HG03045 (cell line): Measurements from ENCODE around the gene PRX.
"Not testable (repeated sequence)": the region's sequence is repeated elsewhere in the genome, so short reads cannot be mapped to it uniquely, and the experiment has no call there.

Experiments used
- ATAC-seq: cut with Tn5 transposase; IDR thresholded peaks from one replicate; pipeline ENCODE4 v1.9.1; 2021; ENCODE audit warnings: mild to moderate bottlenecking, moderate library complexity; ENCODE audit not compliant: unreplicated experiment

The PRX gene

DNA sequence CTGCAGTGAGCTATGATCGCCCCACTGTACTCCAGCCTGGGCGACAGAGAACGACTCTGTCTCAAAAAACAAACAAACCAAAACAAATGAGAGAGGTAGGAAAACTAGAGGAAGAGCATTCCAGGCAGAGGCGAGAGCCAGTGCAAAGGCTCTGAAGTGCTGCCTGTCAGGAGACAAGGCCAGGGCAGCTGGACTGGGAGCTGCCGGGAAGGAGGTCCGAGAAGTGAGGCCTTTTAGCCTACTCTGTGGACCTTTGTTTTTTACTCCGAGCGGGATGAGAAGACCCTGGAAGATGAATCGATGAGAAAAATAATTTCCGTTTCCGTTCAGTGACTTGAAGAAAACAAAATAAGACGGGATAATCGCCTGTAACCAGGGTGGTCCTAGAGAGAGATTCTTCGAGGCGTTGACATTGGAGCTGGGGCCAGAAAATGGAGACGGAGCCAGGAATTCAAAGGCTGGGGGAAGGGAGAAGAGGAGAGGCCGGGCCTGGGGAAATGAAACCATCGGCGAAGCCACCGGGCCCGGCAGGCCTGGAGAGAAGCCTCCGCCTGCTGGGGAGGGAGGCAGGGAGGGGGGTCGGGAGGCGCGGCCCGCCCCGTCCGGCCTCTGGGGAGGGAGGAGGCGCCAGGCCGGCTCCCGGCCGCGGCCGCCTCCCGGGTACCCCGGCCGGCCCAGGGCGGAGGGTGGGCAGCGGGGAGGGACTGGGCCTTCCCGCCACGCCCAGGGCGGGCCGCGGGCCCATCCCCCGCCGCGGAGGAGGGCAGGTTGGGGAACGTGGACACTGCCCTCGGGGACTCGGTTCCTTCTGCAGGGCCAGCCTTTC is 20.4 kb upstream of the PRX start:
- peak; percentile 54 for ATAC-seq

DNA sequence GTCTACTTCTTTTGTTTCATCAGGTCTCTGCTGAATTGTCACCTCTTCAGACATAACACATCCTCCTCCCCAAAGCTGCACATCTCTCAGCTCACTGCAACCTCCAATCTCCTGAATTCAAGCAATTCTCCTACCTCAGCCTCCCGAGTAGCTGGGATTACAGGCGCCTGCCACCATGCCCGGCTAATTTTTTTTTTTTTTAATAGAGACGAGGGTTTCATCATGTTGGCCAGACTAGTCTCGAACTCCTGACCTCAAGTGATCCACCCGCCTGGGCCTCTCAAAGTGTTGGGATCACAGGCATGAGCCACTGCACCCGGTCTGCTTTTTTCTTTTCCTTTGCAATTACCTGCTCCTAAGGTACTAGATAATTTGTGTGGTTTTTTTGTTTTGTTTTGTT is 19.6 kb upstream of the PRX start:
- not testable (repeated sequence) for ATAC-seq

DNA sequence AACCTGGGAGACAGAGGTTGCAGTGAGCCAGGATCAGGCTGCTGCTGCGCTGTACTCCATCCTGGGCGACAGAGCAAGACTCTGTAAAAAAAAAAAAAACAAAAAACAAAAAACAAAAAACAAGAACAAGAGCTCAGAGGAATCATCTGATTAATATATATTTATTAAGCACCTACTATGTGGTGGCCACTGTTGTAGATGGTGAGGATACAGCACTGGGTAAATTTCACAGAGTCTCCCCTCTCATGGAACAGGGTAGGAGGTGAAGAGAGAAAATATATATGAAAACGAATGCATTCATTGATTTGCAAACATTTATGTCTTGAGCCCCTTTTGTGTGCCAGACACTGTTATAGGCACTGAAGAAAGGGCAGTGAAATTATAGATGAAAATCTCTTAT is 18.5 kb upstream of the PRX start:
- ATAC-seq = no peak

DNA sequence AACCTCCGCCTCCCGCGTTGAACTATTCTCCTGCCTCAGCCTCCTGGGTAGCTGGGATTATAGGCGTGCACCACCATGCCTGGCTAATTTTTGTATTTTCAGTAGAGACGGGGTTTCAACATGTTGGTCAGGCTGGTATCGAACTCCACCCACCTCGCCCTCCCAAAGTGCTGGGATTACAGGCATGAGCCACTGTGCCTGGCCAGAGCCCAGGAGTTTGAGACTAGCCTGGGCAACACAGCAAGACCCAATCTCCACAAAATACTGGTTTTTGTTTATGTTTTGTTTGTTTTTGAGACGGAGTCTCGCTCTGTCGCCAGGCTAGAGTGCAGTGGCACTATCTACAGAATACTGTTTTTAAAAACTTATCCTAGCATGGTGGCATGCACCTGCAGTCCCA is 17.1 kb upstream of the PRX start:
- ATAC-seq = not testable (repeated sequence)

DNA sequence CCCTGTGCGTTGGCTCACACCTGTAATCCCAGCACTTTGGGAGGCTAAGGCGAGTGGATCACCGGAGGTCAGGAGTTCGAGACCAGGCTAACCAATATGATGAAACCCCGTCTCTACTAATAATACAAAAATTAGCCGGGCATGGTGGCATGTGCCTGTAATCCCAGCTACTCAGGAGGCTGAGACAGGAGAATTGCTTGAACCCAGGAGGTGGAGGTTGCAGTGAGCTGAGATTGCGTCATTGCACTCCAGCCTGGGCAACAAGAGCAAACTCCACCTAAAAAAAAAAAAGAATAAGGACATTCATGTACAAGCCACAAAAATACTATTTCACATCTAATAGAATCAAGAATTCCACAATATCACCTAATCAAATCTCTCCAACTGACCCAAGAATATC is 15.0 kb upstream of the PRX start:
- ATAC-seq = not testable (repeated sequence)

DNA sequence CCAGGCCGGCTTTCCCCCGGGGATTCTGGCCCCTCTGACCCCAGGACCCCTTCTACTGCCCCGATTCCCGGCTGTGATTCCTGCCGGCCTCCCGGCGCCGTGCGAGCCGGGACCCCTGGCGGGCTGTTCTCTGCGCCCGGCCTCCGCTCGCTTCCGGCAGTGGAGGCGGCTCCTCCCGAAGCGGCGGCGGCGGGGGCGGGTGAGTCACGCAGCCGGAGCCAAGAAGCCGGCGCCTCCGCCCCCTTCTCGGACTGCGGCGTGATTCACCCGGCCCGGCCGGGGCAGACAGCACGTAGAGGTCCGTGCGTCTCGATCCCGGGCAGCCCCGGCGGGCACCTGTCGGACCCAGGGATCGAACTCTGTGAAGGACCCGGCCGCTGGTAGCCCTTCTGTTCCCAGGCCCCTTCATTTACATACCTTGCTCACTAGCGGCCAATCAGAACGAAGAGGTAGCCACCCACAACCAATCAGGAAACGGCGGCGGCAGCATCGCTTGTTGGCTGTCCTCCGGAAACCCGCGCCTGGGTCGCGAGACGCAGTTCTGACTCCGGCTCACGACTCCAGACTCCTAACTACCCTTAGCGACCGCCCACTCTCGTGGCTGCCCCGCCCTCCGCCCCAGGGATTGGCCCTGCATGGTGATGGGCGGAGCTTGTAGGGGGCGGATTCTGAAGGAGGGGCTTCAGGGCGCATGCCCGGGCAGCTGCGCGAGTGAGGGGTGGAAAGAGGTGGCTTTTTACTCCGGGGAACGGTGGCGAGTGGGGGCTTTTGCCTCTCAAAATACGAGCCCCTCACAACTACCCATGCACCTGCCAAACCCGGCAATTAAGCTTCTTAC is 12.5 kb upstream of the PRX start, which contains the start of gene SERTAD1:
TSS of gene SERTAD1 (minus strand) at position 543 of the 838 bp plus-strand sequence. CDS start 2,446 bp downstream, outside the sequence.
- peak; percentile 81 for ATAC-seq

DNA sequence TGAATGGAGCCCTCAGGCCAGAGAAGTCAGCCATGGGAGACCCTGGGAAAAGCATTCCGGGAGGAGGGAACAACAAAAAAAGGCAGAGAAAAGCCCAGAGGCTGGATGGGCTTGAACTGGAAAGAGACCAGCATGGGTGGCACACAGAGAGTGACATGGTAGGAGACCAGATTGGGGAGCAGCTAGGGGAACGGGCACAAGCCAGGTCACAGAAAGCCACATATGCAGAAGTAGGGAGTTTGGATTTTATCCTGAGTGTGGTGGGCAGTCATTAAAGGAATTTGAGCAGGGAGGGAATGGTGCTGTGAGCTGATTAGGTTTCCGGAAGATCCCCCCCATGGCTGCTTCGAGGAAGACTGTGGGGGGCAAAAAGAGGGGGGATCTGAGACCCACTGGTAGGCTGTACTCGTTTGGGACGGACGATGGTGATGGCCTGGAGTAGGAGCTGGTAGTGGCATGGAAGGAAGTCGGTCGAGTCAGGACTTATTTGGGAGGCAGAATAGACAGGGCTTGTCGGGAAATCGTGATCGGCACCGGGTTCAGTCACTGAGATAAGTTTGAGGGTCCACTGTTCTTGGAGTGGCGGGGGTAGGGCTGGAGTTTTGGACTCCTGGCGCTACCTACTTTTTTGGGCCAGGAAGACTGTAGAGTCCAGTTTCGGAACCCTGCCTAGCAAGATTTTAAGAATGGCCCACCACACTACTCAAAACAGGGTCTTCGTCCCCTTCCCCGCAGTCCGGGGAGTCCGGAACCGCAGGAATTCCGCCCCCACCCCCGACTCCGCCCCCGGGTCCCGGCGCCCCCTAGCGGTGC is 11.7 kb upstream of the PRX start:
- ATAC-seq = no peak

DNA sequence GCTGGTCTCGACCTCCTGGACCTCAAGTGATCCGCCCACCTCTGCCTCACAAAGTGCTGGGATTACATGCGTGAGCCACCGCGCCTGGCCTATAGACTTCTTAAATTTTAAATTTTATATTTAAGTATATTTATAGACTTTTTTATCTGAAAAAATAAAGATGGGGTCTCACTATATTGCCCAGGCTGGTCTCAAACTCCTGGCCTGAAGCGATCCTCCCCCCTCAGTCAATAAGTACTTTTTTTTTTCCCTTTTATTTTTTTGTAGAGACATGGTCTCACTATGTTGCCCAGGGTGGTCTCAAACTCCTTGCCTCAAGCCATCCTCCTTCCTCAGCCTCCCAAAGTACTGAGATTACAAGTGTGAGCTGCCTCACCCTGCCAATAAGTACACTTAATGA is 10.8 kb upstream of the PRX start:
- ATAC-seq = no peak

DNA sequence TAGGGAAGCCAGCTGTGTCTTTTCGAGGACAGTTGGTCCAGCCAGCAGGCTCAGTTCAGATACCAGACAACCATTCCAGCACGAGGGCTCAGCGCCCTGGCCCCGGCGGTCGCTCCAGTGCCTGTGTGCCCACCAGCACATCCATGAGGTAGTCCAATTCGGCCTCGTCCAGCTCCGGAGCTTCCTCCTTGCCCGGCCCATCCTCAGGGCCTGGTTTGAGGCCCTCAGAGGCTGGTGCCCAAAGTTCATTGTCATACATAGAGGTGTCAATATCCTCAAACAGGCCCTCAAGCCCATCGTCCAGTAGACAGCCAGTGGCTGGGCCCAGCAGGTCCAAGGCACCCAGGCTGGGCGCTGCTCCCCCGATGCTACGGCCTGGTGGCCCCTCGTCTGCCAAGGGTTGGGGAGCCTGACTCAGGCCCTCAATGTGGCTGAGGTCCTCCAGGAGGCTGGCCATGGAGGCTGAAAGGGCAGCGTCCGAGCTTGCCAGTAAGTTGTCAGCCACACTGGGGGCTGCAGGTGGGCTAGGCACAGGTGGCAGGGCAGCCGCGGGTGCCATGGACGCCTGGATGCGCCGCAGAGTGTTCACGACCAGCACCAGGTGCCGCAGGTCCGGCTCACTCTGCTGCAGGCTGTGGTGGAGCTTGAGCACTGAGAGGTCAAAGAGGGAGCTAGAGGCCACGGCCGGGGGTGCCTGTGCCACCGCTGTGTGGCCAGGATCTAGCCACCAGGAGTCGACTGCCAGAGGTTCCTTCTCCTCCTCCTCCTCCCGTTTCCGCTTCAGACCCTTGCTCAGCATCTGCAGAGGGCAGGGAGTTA is 9.8 kb upstream of the PRX start:
- ATAC-seq = no peak

DNA sequence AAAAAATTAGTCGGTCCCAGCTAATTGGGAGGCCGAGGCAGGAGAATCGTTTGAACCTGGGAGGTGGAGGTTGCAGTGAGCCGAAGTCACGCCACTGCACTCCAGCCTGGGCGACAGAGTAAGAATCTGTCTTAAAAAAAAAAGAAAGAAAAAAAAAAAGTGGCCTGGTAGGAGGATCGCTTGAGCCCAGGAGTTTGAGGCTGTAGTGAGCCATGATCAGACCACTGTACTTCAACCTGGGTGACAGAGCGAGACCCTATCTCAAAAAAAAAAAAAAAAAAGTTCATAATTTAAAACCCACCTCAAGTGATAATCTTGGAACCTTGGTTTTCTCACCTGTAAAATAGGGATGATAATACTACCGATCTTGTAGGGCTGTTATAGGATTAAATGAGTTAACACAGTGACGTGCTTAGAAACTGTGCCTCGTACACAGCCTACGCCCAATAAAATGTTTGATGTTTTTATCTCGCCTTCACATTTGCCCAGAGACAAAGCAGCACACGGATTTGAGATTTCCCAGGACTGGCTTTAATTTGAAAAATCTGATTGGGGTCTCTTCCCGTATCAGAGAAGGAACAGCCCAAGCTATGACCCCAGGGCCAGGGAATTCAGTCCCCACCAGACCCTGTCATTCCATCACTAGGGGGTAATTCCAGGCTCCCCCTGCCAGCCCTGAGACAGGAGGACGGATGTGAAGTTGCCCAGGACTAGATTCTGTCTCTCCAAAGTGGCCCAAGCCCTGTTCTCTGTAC is 9.0 kb upstream of the PRX start:
- ATAC-seq = no peak

DNA sequence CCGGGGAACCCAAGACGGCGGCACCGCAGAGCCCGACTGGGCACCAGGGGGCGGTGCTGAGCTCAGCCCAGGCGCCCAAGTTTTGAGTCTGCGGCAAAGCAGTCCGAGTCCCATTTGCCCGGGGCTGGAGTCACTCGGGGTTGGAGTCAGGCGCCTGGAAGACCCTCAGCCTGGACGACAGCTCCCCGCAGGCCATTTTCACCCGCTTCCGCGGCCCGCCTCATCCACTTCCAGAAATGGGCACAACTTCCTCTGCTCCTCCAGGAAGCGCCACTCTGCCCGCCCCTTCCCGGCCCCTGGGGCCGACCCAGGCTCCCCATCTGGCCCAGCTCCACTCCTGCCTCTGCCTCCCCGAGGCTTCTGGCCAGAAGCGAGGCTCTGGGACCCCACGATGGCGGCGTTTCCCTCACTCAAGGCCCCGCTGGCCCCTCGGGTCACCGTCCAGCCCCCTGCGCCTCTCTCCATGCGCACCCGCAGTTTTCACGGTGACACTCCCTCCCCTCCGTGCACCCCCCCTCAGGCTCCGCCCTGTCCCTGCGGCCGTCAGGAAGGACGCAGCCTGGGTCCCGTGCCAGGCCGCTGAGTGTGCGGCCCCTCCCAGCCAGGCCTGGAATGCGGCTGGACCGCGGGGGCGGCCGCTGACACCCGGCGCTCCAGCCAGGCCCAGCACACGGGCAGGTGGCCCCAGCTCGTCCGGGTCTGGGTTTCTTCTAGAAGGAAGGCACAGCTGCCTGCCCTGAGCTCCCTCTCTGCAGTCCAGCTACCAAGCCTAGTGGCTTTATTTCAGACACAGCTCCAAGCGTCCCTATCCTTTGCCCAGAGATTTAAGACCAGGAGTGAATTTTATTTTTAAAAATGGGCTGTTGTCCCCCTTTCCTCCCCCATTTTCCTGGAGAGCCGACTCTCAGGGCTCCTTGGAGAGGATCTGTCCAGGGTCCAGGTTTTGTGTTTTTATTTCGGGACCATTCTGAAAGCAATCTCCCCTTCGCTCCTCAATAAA is 7.9 kb upstream of the PRX start:
- ATAC-seq = peak; percentile 37

DNA sequence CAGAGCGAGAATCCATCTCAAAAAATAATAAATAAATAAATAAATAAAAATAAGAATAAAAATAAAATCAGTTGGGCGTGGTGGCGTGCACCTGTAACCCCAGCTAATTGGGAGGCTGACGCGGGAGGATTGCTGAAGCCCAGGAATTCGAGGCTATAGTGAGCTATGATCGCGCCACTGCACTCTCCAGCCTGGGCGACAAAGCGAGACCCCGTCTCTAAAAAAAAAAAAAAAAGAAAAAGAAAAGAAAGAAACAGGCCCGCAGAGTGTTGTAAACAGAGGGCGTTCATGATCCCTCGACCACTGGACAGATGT is 7.2 kb upstream of the PRX start:
- no peak for ATAC-seq

DNA sequence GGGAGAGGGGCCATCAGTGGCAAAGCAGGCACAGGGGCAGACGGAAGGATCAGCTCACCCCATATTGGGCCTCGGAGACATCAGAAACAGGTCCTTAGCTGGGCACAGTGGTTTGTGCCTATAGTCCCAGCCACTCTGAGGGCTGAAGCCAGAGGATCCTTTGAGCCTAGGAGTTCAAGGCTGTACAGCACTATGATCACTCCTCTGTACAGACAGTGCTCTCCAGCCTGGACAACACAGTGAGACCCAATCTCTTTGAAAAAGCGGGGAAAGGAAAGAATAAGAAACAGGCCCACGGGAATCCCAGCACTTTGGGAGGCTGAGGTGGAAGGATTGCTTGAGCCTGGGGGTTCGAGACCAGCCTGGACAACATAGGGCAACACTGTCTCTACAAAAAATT is 6.6 kb upstream of the PRX start:
- ATAC-seq = no peak

DNA sequence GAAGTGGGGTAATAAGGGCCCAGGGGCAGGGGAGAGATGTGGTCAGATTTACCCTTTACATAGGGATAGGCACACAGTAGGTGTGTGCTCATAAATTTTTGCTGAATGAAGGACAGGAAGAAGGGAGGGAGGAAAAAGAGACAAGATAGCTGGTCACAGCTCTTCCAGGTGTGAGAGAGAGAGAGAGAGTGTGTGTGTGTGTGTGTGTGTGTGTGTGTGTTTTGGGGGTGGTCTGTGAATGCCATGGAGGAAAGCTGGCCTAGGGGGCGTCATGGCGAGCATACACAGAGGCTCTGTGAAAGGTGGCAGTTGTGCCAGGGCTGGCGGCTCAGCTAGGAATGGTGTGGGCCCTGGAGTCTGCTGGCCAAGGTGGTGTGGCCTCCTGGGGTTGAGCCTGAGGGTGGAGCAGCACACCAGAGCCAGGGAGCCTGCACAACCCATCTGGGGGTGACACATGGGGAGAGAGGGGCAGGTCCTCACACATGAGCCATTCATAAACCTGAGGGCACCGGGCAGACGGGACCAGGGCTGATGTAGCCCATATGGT is 6.0 kb upstream of the PRX start:
- ATAC-seq = no peak

DNA sequence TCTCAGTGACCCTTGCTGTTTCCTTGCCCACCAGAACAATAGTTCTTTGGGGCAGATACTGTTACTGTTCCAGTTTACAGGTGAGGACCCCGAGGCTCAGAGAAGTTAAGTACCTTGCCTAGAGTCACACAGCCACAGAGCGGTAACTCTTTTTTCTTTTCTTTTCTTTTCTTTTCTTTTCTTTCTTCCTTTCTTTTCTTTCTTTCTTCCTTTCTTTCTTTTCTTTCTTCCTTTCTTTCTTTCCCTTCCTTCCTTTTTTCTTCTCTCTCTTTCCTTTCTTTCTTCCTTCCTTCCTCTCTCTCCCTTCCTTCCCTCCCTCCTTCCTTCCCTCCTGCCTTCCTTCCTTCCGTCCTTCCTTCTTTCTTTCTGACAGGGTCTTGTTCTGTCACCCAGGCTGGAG is 4.9 kb upstream of the PRX start:
- ATAC-seq = no peak

DNA sequence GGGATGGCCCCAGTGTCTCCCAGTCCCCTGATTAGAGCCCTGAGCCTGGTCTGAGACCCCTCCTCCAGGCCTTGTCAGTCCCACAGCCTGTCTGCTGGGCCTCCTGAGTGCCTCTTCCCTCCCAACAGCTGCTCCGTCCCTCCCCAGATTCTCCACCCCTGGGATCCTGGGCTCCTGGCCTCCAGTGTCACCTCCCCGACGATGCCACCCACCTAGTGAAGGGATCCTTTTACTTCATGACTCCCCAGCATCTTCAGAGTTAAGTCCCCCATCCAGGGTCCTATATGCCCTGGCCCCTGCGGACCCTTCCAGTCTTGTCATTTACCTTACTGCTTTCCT is 4.4 kb upstream of the PRX start:
- no peak for ATAC-seq

DNA sequence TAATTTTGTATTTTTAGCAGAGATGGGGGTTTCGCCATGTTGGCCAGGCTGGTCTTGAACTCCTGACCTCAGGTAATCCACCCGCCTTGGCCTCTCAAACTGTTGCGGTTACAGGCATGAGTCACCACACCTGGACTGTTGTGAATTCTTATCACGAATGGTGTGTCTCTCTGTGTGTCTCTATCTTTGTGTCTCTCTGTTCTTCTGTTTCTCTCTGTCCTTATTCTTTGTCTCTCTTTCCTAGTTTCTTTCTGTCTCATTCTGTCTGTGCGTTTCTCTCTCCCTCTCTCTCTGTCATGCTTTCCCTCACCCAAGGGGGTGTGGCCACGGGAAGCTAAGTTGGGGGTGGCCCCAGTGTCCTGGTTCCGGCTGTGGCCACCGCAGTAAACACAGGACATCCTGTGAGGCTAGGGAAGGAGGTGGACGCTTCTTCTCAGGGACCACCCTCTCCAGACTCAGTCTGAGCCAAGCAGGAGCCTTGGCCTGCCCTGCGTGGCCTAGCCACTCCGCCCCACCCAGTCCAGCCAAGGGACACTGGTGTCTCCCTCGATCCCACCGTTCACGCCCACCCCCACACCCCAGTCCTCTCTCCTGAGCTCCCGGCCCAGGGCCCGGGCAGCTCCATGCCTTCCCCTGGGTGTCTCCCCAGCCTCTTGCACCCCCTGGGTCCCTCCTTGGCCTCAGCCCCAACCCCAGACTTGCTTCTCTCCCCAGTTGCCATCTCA is 3.9 kb upstream of the PRX start:
- ATAC-seq = no peak

DNA sequence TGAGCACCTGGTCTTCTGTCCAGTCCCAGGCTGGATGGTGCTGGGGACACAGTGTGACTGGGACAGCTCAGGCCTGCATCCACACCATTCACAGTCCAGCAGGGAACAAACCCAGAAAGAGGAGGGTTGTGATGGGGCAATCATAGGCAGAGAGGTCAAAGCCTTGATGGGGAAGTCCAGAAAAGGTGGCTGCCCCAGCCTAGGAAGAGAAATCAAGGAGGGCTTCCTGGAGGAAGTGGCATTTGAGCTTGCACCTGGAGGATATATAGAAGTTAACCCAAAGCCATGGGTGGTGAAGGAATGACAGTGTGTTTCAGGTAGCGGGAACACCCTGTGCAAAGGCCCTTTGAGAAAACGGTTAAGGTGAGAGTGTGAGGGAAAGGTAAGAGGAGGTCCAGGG is 2.6 kb upstream of the PRX start:
- ATAC-seq = no peak
